COR-L47 (cell line): ENCODE measurements around the gene KDM2B.

Experiments
- DNase-seq: peaks from one replicate; lab custom pipeline; 2025; lab: John Stamatoyannopoulos, UW

Gene KDM2B

GRCh38 chr12:121580959-121581685 is at the start of gene KDM2B:
Gene KDM2B, minus strand, starts transcription at chr12:121581023. Its CDS starts 112 bp downstream, at chr12:121580911.
- DNase-seq, result no peak

GRCh38 chr12:121628536-121628935 is 47.7 kb upstream of the KDM2B start:
- DNase-seq, result no peak

GRCh38 chr12:121628037-121628436 is 47.2 kb upstream of the KDM2B start:
- no peak for DNase-seq

- DNase-seq, result peak; percentile 39
Observed at GRCh38 chr12:121626853-121627640, 46.2 kb upstream of the KDM2B start.

GRCh38 chr12:121626087-121626852 is 45.4 kb upstream of the KDM2B start, which contains the start of gene ORAI1:
Gene ORAI1, plus strand, starts transcription at chr12:121626530.
- peak; percentile 87 for DNase-seq

- DNase-seq, result no peak
Observed at GRCh38 chr12:121620333-121620891, 39.6 kb upstream of the KDM2B start.

GRCh38 chr12:121618659-121619233 is 37.9 kb upstream of the KDM2B start:
- DNase-seq, result no peak

GRCh38 chr12:121614872-121615467 is 34.1 kb upstream of the KDM2B start:
- DNase-seq, result no peak

- no peak for DNase-seq
Observed at GRCh38 chr12:121613462-121613861, 32.6 kb upstream of the KDM2B start.

- DNase-seq, result no peak
Observed at GRCh38 chr12:121611306-121611705, 30.5 kb upstream of the KDM2B start.

GRCh38 chr12:121610239-121611149 is 29.7 kb upstream of the KDM2B start:
- no peak for DNase-seq

GRCh38 chr12:121608301-121608700 is 27.5 kb upstream of the KDM2B start:
- no peak for DNase-seq

- no peak for DNase-seq
Observed at GRCh38 chr12:121603581-121603980, 22.8 kb upstream of the KDM2B start.

- DNase-seq, result no peak
Observed at GRCh38 chr12:121602766-121603165, 21.9 kb upstream of the KDM2B start.

GRCh38 chr12:121600702-121601336 is 20.0 kb upstream of the KDM2B start:
- DNase-seq, result no peak

- DNase-seq, result no peak
Observed at GRCh38 chr12:121596526-121596925, 15.7 kb upstream of the KDM2B start.

- DNase-seq, result no peak
Observed at GRCh38 chr12:121595520-121595919, 14.7 kb upstream of the KDM2B start.

- no peak for DNase-seq
Observed at GRCh38 chr12:121592320-121592719, 11.5 kb upstream of the KDM2B start.

GRCh38 chr12:121590476-121591143 is 9.8 kb upstream of the KDM2B start:
- no peak for DNase-seq
